DOHH2 (cell line): ENCODE measurements around the gene NFAT5.

Source experiments
- EZH2phosphoT487 ChIP-seq: fragments of 200-600 bp; sonication (generic); IDR thresholded peaks from 2 replicates; pipeline ENCODE4 v1.6.1; 2017; ENCODE audit warnings: borderline replicate concordance, mild to moderate bottlenecking, antibody characterized with exemption, low read length, moderate library complexity, mixed read lengths
- TF ChIP-seq, protein P1 (sequence below): fragments of 200-600 bp; sonication (generic); IDR thresholded peaks from one replicate; pipeline ENCODE4 v1.5.1; 2014; ENCODE audit warnings: antibody characterized with exemption, mild to moderate bottlenecking, low read depth, low read length; ENCODE audit not compliant: poor library complexity, severe bottlenecking

DNA sequence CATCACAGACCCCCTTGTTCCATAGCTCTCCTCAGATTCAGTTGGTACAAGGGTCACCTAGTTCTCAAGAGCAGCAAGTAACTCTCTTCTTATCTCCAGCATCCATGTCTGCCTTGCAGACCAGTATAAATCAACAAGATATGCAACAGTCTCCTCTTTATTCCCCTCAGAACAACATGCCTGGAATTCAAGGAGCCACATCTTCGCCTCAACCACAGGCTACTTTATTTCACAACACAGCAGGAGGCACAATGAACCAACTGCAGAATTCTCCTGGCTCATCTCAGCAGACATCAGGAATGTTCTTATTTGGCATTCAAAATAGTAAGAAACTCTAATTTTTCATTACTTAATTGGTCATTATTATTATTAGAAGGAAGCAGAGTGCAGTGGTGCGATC is 128.2 kb downstream of the NFAT5 start:
- TF ChIP-seq, protein P1, sequence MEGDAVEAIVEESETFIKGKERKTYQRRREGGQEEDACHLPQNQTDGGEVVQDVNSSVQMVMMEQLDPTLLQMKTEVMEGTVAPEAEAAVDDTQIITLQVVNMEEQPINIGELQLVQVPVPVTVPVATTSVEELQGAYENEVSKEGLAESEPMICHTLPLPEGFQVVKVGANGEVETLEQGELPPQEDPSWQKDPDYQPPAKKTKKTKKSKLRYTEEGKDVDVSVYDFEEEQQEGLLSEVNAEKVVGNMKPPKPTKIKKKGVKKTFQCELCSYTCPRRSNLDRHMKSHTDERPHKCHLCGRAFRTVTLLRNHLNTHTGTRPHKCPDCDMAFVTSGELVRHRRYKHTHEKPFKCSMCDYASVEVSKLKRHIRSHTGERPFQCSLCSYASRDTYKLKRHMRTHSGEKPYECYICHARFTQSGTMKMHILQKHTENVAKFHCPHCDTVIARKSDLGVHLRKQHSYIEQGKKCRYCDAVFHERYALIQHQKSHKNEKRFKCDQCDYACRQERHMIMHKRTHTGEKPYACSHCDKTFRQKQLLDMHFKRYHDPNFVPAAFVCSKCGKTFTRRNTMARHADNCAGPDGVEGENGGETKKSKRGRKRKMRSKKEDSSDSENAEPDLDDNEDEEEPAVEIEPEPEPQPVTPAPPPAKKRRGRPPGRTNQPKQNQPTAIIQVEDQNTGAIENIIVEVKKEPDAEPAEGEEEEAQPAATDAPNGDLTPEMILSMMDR = no peak
- no peak for TF ChIP-seq EZH2phosphoT487
